Measurements from ENCODE around the gene KCTD1.

KCTD1 gene

DNA sequence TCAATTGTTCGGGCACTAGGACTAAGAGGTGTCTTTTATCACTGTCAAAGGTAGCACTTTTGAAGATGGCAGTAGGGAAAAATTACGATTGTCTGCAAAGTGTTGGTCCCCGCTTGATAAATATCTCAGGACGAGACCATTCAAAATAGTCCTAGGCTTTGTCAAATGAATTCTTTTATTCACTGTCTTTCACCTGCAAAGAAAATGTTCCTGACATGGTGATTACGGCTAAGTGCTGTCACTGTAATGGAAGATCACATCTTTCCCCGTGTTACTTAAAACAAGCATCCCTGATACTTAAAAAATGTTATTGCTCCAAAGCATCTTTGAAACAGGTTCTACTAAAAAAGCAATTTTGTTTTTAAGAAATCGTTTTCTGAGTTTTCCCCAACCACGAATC is 71.7 kb downstream of the KCTD1 start:
- Histone ChIP-seq H3K4me3 (ENCODE audit: low read depth in 1 of 2, low read length in 2 of 2) (no peak overlapping the region), H3K9me3 (ENCODE audit: control insufficient read depth in 1 of 2, low read length in 2 of 2) (no peaks in the 10 kb centered on the region), H3K36me3 (ENCODE audit: control insufficient read depth in 1 of 2, insufficient read depth in 2 of 2, low read length in 2 of 2) (no peaks in the 10 kb centered on the region), H3K27ac (ENCODE audit: low read length) (no peak overlapping the region), H3K27me3 (ENCODE audit: low read depth, low read length) (no peaks in the 10 kb centered on the region), H3K4me1 (ENCODE audit: control insufficient read depth in 1 of 2, insufficient read depth in 2 of 2, low read length in 2 of 2) (peaks cover 0 to 3% of the 10 kb centered on the region in 2 donors)

DNA sequence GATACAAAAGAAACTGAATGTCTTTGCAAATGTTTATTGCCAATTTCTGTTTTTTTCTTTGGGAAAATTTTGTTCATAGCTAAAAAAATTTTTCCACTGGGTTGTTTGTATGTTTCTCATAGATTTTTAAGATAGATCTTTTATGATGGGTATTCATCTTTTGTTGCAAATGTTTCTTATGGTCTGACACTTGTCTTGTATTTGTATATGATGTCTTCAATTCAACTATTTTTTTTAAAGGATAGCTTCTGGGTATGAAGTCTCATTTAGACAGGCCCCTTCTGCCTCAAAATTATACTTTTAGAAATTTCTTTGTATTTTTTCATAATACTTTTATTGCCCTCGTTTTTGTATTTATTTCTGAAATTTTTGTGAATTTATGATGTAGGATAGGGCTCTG is 73.8 kb downstream of the KCTD1 start:
- no peaks in the 10 kb centered on the region for H3K9me3 ChIP-seq (ENCODE audit: control insufficient read depth in 1 of 2, low read length in 2 of 2)
- no peaks in the 10 kb centered on the region for H3K27me3 ChIP-seq (ENCODE audit: low read depth, low read length)
- no peak overlapping the region for H3K4me3 ChIP-seq (ENCODE audit: low read depth in 1 of 2, low read length in 2 of 2)
- H3K27ac ChIP-seq (ENCODE audit: low read length): no peak overlapping the region
- peaks cover 0 to 4% of the 10 kb centered on the region in 2 donors for H3K4me1 ChIP-seq (ENCODE audit: control insufficient read depth in 1 of 2, insufficient read depth in 2 of 2, low read length in 2 of 2)
- H3K36me3 ChIP-seq (ENCODE audit: control insufficient read depth in 1 of 2, insufficient read depth in 2 of 2, low read length in 2 of 2): no peaks in the 10 kb centered on the region

DNA sequence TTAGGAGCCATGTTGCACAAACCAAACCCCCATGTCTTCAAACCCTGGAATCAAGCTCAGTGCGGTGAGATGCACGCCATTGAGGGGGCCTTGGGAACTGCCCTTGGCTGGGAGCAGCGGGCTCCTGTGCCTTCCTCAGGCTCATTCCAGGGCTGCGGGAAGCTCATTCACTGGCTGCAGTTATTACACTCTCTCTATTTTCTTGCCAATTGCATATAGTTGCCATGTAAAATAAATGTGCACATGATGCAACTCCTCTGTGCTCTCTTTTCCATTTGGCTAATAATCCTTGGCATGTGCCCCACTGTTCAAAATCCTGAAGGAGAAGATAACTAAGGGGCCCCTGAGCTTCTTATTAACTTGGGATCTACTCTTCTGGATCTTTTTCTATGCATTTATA is 74.7 kb downstream of the KCTD1 start:
- no peaks in the 10 kb centered on the region for H3K36me3 ChIP-seq (ENCODE audit: control insufficient read depth in 1 of 2, insufficient read depth in 2 of 2, low read length in 2 of 2)
- no peaks in the 10 kb centered on the region for H3K27me3 ChIP-seq (ENCODE audit: low read depth, low read length)
- no peak overlapping the region for H3K4me3 ChIP-seq (ENCODE audit: low read depth in 1 of 2, low read length in 2 of 2)
- H3K27ac ChIP-seq (ENCODE audit: low read length): no peak overlapping the region
- no peaks in the 10 kb centered on the region for H3K9me3 ChIP-seq (ENCODE audit: control insufficient read depth in 1 of 2, low read length in 2 of 2)
- H3K4me1 ChIP-seq (ENCODE audit: control insufficient read depth in 1 of 2, insufficient read depth in 2 of 2, low read length in 2 of 2): peaks cover 0 to 4% of the 10 kb centered on the region in 2 donors

DNA sequence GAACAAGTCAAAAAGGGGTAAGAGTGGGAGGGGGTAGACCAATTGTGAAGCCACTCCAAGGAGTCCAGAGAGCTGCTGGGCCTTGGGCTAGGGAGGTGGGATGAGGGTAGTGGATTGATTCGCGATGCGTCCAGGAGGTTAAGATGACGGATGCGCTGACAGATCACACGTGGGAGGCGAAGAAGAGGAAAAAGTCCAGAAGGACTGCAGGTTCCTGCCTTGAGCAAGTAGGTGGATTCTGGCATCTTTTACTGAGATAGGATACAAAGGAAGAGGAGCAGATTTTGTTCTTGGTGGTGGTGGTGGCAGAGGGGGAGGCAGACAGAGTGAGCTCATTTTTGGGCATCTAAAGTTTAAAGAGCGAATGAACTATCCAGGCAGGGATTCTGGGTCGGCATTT is 76.5 kb downstream of the KCTD1 start:
- no peaks in the 10 kb centered on the region for H3K36me3 ChIP-seq (ENCODE audit: control insufficient read depth in 1 of 2, insufficient read depth in 2 of 2, low read length in 2 of 2)

DNA sequence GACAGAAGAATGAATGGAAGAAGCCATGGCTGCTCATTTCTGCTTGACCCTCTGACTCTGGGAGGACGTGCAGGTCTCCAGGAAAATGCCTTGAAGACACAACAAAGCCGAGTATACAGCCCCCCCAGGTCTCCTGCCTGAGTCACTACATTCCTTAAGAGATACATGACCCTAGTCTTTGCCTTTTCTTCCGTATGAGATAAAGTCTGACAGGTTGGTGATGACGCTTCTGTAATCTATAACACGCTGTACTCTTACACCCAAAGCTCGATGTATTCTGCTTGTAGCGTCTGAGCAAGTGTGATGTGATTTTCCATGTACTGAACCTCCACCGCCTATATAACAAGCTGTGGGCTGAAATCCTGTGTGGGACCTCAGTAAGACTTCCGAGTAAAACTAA is 77.3 kb downstream of the KCTD1 start:
- Histone ChIP-seq H3K27ac (ENCODE audit: low read length) (no peak overlapping the region), H3K9me3 (ENCODE audit: control insufficient read depth in 1 of 2, low read length in 2 of 2) (no peaks in the 10 kb centered on the region), H3K4me1 (ENCODE audit: control insufficient read depth in 1 of 2, insufficient read depth in 2 of 2, low read length in 2 of 2) (peaks cover 0 to 4% of the 10 kb centered on the region in 2 donors), H3K36me3 (ENCODE audit: control insufficient read depth in 1 of 2, insufficient read depth in 2 of 2, low read length in 2 of 2) (no peaks in the 10 kb centered on the region), H3K4me3 (ENCODE audit: low read depth in 1 of 2, low read length in 2 of 2) (no peak overlapping the region), H3K27me3 (ENCODE audit: low read depth, low read length) (no peaks in the 10 kb centered on the region)

More for the DNA sequence above, 76.5 kb downstream of the KCTD1 start:
- H3K9me3 ChIP-seq (ENCODE audit: control insufficient read depth in 1 of 2, low read length in 2 of 2): no peaks in the 10 kb centered on the region
- no peaks in the 10 kb centered on the region for H3K27me3 ChIP-seq (ENCODE audit: low read depth, low read length)
- H3K27ac ChIP-seq (ENCODE audit: low read length): no peak overlapping the region
- peaks cover 0 to 4% of the 10 kb centered on the region in 2 donors for H3K4me1 ChIP-seq (ENCODE audit: control insufficient read depth in 1 of 2, insufficient read depth in 2 of 2, low read length in 2 of 2)
- no peak overlapping the region for H3K4me3 ChIP-seq (ENCODE audit: low read depth in 1 of 2, low read length in 2 of 2)

DNA sequence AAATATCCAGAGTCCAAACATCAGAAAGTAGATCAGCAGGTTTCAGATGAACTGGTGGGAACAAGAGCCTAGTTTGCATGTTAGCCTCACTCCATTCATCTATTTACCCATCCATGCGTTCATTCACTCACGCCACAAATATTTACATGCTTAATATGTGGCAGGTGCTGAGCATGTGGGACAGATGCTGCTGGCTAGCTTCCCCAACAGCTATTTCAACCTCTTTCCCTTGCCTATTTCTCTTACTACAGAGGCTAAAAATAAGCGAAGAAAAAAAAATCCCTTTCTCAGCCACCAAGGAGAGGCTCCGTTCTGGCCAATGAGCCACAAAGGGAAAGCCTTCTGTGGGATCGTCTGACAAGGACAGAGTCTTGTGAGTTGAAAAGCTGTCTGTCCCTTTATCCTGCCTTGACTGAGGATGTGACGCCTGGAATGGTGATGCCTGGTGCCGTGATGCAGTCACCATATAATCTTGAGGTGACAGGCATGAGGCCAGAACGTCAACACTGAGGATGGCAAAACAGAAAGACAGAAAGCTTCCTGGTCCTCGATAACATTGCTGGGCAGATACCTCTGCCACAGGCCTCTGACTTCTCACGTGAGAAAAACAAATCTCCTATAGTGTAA is 78.2 kb downstream of the KCTD1 start:
- H3K9me3 ChIP-seq (ENCODE audit: control insufficient read depth in 1 of 2, low read length in 2 of 2): no peaks in the 10 kb centered on the region
- H3K4me3 ChIP-seq (ENCODE audit: low read depth in 1 of 2, low read length in 2 of 2): no peak overlapping the region
- H3K27ac ChIP-seq (ENCODE audit: low read length): no peak overlapping the region
- H3K36me3 ChIP-seq (ENCODE audit: control insufficient read depth in 1 of 2, insufficient read depth in 2 of 2, low read length in 2 of 2): no peaks in the 10 kb centered on the region
- H3K4me1 ChIP-seq (ENCODE audit: control insufficient read depth in 1 of 2, insufficient read depth in 2 of 2, low read length in 2 of 2): peaks cover 0 to 4% of the 10 kb centered on the region in 2 donors
- H3K27me3 ChIP-seq (ENCODE audit: low read depth, low read length): no peaks in the 10 kb centered on the region

DNA sequence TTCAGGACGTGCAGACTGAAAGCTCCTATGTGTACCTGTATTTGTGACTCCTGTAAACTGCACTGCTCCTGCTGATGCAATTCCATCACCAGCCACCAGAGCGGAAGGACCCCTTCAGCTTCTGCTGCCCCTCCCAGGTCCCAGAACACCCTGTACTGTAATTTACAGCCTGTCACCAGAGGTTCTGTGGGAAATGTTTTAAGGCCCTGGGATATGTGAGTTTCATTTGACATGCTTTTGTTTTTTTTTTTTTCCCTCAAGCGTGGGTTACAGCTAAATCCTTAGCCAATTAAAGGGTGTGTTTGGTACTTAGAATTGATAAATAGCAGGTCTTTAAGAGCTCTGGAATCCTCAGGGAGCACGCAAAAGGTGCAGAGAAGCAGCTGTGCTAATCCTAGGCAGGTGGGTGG is 79.4 kb downstream of the KCTD1 start:
- Histone ChIP-seq H3K4me3 (ENCODE audit: low read depth in 1 of 2, low read length in 2 of 2) (no peak overlapping the region), H3K9me3 (ENCODE audit: control insufficient read depth in 1 of 2, low read length in 2 of 2) (no peaks in the 10 kb centered on the region), H3K4me1 (ENCODE audit: control insufficient read depth in 1 of 2, insufficient read depth in 2 of 2, low read length in 2 of 2) (peaks cover 0 to 4% of the 10 kb centered on the region in 2 donors), H3K27ac (ENCODE audit: low read length) (no peak overlapping the region), H3K27me3 (ENCODE audit: low read depth, low read length) (no peaks in the 10 kb centered on the region), H3K36me3 (ENCODE audit: control insufficient read depth in 1 of 2, insufficient read depth in 2 of 2, low read length in 2 of 2) (no peaks in the 10 kb centered on the region)

DNA sequence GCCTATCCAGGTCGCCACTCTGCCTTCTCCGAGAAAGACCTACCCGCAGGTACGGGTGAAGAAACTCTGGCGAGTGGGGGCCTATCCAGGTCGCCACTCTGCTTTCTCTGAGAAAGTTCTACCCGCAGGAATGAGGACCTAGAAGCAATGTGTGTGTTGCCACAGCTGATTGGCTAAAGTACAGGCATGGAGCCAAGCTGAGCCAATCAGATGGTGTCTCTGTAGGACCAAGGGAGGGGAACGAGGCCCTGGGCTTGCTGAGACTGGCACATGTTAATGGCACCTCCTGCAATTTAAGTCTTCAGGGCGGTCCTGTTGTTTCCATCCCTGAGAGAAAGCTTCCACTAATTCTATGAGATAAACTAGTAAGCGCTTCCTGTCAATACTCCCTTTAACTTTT is 82.3 kb downstream of the KCTD1 start:
- Histone ChIP-seq H3K4me3 (ENCODE audit: low read depth in 1 of 2, low read length in 2 of 2) (no peak overlapping the region), H3K36me3 (ENCODE audit: control insufficient read depth in 1 of 2, insufficient read depth in 2 of 2, low read length in 2 of 2) (no peaks in the 10 kb centered on the region), H3K27ac (ENCODE audit: low read length) (no peak overlapping the region), H3K9me3 (ENCODE audit: control insufficient read depth in 1 of 2, low read length in 2 of 2) (no peaks in the 10 kb centered on the region), H3K27me3 (ENCODE audit: low read depth, low read length) (no peaks in the 10 kb centered on the region), H3K4me1 (ENCODE audit: control insufficient read depth in 1 of 2, insufficient read depth in 2 of 2, low read length in 2 of 2) (peaks cover 0 to 4% of the 10 kb centered on the region in 2 donors)

DNA sequence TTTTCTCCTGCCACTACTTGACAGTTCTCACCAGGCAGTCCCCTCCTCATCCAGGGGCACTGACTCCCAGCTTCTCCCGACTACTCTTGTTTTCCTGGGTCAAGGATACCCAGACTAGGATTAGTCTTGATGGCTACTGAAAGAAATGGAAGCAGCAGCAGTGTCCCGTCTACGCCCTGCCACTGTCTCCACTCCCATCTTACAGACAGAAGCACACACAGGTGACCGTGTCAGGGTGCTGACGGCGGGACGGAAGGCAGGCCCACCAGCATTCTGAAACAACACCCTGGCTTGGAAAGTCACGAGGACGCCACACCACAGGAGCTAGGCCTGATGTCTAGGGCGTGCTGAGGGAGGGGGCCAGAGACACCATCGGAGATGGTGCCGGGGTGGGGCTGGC is 82.9 kb downstream of the KCTD1 start:
- Histone ChIP-seq H3K4me3 (ENCODE audit: low read depth in 1 of 2, low read length in 2 of 2) (no peak overlapping the region), H3K4me1 (ENCODE audit: control insufficient read depth in 1 of 2, insufficient read depth in 2 of 2, low read length in 2 of 2) (peaks cover 0 to 4% of the 10 kb centered on the region in 2 donors), H3K9me3 (ENCODE audit: control insufficient read depth in 1 of 2, low read length in 2 of 2) (no peaks in the 10 kb centered on the region), H3K36me3 (ENCODE audit: control insufficient read depth in 1 of 2, insufficient read depth in 2 of 2, low read length in 2 of 2) (no peaks in the 10 kb centered on the region), H3K27me3 (ENCODE audit: low read depth, low read length) (no peaks in the 10 kb centered on the region), H3K27ac (ENCODE audit: low read length) (no peak overlapping the region)

DNA sequence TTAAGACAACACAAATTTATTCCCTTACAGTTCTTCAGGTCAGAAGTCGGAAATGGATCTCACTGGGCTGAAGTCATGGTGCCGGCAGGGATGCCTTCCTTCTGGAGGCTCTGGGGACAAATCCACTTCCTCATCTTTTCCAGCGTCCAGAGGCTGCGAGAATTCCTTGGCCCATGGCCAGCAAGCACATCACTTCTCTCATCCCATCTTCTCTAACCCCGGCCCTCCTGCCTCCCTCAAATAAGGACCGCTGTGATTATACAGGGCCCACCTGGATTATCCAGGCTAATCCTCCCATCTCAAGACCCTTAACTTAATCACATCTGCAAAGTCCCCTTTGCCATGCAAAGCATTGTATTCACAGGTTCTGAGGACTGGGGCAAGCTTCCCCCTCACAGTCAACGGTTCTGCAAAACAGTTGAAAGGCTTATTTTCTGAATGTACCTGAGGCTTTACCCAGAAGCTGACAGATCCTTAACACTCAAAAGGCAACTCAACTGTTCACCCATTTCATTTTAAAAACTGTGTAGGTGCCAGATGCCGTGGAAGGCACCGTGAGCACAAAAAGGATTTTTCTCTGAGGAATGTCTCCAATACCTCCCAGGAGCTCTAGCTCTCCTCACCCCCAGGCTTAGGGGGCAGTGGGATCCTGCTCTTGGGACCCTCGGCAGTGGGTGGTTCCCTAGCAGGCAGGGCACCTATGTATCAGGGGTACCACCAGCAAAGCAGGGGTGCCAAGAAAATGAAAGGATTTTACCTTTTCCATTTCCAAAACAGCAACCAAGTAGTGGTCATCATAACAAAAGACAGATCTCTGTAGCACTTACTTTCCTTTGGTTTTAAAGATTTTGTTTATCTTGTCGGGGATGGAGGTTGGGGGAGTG is 84.0 kb downstream of the KCTD1 start:
- Histone ChIP-seq H3K4me3 (ENCODE audit: low read depth in 1 of 2, low read length in 2 of 2) (no peak overlapping the region), H3K27ac (ENCODE audit: low read length) (no peak overlapping the region), H3K27me3 (ENCODE audit: low read depth, low read length) (no peaks in the 10 kb centered on the region), H3K4me1 (ENCODE audit: control insufficient read depth in 1 of 2, insufficient read depth in 2 of 2, low read length in 2 of 2) (no peaks in the 10 kb centered on the region), H3K9me3 (ENCODE audit: control insufficient read depth in 1 of 2, low read length in 2 of 2) (no peaks in the 10 kb centered on the region), H3K36me3 (ENCODE audit: control insufficient read depth in 1 of 2, insufficient read depth in 2 of 2, low read length in 2 of 2) (peaks cover 1 to 2% of the 10 kb centered on the region in 2 donors)

DNA sequence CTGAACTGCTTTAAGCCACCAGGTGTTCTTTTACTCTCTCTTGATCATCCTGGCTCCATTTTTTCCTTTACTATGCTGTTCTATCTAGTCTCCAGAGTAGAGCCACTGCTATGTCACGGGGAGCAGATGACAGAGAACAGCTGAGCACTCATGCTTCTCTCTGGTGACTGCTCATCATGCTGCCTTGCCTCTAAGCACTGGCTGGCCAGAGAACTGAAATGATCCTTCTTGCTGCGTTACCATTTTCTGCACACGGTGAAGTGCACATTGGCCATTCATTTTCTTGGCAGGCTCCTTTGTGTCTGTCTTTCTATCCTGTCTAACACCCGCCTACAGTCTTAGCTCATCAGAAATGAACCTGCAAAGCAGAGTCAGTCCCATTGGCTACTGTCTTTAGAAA is 86.0 kb downstream of the KCTD1 start:
- peaks cover 5 to 15% of the 10 kb centered on the region in 2 donors for H3K36me3 ChIP-seq (ENCODE audit: control insufficient read depth in 1 of 2, insufficient read depth in 2 of 2, low read length in 2 of 2)
- H3K9me3 ChIP-seq (ENCODE audit: control insufficient read depth in 1 of 2, low read length in 2 of 2): no peaks in the 10 kb centered on the region
- H3K4me3 ChIP-seq (ENCODE audit: low read depth in 1 of 2, low read length in 2 of 2): no peak overlapping the region
- H3K4me1 ChIP-seq (ENCODE audit: control insufficient read depth in 1 of 2, insufficient read depth in 2 of 2, low read length in 2 of 2): no peaks in the 10 kb centered on the region
- no peak overlapping the region for H3K27ac ChIP-seq (ENCODE audit: low read length)
- no peaks in the 10 kb centered on the region for H3K27me3 ChIP-seq (ENCODE audit: low read depth, low read length)

All from muscle layer of duodenum (tissue), 2 donors.